ENCODE results near the gene TRIP13. TPM values are rescaled to one million over a fixed set of nuclear protein-coding genes. Genes with fewer than 3 reads are reported as not detected.

TRIP13 gene
- total RNA-seq, 1 experiment from 2014 or later = 45.9 TPM

- no TSS peak for BruUV-seq (replicated peaks)
- Histone ChIP-seq H3K4me1 (ENCODE audit: control insufficient read depth, insufficient read depth, low read length) (0 out of 2 replicates have a peak, but pooled peaks cover 5% of the 10 kb centered on the region), H3K27ac (ENCODE audit: low read length) (no peak overlapping the region), H3K9me3 (ENCODE audit: control insufficient read depth, insufficient read depth, low read depth, low read length) (no peaks in the 10 kb centered on the region), H3K27me3 (ENCODE audit: control insufficient read depth, insufficient read depth, low read length) (peaks cover 12% of the 10 kb centered on the region; the same call in 1 of the 2 replicates), H3K4me3 (ENCODE audit: low read depth in 2 of 2, low read length in 2 of 2) (no peak overlapping the region), H3K36me3 (ENCODE audit: control insufficient read depth, insufficient read depth, low read length) (no peaks in the 10 kb centered on the region)
- CTCF ChIA-PET = no interaction called here
- in situ Hi-C loops (cut with HindIII; ENCODE audit: low pct_unique_long_range_greater_than_20kb, low sequenced_read_pairs) (no loop called here), intact Hi-C loops (cut with micrococcal nuclease; ENCODE audit: unreplicated experiment) (no loop called here)
- no peak for ATAC-seq
- no peak for DNase-seq (ENCODE audit: low read depth, low spot score)
- no peak for TF ChIP-seq SIN3A (IDR thresholded peaks at IDR 0.05; ENCODE audit: borderline replicate concordance, insufficient read depth, low read depth, low read length)
- no peak for TF ChIP-seq POLR2AphosphoS5 (IDR thresholded peaks at IDR 0.05; ENCODE audit: low read depth, low read length)
- TF ChIP-seq, protein P1, sequence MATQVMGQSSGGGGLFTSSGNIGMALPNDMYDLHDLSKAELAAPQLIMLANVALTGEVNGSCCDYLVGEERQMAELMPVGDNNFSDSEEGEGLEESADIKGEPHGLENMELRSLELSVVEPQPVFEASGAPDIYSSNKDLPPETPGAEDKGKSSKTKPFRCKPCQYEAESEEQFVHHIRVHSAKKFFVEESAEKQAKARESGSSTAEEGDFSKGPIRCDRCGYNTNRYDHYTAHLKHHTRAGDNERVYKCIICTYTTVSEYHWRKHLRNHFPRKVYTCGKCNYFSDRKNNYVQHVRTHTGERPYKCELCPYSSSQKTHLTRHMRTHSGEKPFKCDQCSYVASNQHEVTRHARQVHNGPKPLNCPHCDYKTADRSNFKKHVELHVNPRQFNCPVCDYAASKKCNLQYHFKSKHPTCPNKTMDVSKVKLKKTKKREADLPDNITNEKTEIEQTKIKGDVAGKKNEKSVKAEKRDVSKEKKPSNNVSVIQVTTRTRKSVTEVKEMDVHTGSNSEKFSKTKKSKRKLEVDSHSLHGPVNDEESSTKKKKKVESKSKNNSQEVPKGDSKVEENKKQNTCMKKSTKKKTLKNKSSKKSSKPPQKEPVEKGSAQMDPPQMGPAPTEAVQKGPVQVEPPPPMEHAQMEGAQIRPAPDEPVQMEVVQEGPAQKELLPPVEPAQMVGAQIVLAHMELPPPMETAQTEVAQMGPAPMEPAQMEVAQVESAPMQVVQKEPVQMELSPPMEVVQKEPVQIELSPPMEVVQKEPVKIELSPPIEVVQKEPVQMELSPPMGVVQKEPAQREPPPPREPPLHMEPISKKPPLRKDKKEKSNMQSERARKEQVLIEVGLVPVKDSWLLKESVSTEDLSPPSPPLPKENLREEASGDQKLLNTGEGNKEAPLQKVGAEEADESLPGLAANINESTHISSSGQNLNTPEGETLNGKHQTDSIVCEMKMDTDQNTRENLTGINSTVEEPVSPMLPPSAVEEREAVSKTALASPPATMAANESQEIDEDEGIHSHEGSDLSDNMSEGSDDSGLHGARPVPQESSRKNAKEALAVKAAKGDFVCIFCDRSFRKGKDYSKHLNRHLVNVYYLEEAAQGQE (IDR thresholded peaks at IDR 0.05; ENCODE audit: insufficient read depth in 1 of 2, low read depth in 2 of 2, low read length in 1 of 2) = no peak
- no peak for TF ChIP-seq CTCF (IDR thresholded peaks at IDR 0.05)
- no peak for TF ChIP-seq TCF7L2 (IDR thresholded peaks at IDR 0.05; ENCODE audit: low read depth, low read length)
- POLR2A ChIA-PET = no interaction called here
These were observed 72.1 kb downstream of the TRIP13 start for GRCh38 chr5:964821-965220.

- POLR2A ChIA-PET = no interaction called here
- no peaks in the 10 kb centered on the region for H3K36me3 ChIP-seq (ENCODE audit: control insufficient read depth, insufficient read depth, low read length)
- CTCF ChIA-PET = no interaction called here
- TF ChIP-seq TCF7L2 (IDR thresholded peaks at IDR 0.05; ENCODE audit: low read depth, low read length) = no peak
- TF ChIP-seq CTCF (IDR thresholded peaks at IDR 0.05) = no peak
- TF ChIP-seq POLR2AphosphoS5 (IDR thresholded peaks at IDR 0.05; ENCODE audit: low read depth, low read length) = no peak
- H3K4me3 ChIP-seq (ENCODE audit: low read depth in 2 of 2, low read length in 2 of 2) = no peak overlapping the region
- DNase-seq (ENCODE audit: low read depth, low spot score) = no peak
- H3K27me3 ChIP-seq (ENCODE audit: control insufficient read depth, insufficient read depth, low read length) = peaks cover 18% of the 10 kb centered on the region; the same call in 1 of the 2 replicates
- no TSS peak for BruUV-seq (replicated peaks)
- intact Hi-C loops (cut with micrococcal nuclease; ENCODE audit: unreplicated experiment) = no loop called here
- no peaks in the 10 kb centered on the region for H3K4me1 ChIP-seq (ENCODE audit: control insufficient read depth, insufficient read depth, low read length)
- in situ Hi-C loops (cut with HindIII; ENCODE audit: low pct_unique_long_range_greater_than_20kb, low sequenced_read_pairs) = no loop called here
- ATAC-seq = no peak
- H3K9me3 ChIP-seq (ENCODE audit: control insufficient read depth, insufficient read depth, low read depth, low read length) = no peaks in the 10 kb centered on the region
- no peak overlapping the region for H3K27ac ChIP-seq (ENCODE audit: low read length)
These were observed 73.1 kb downstream of the TRIP13 start for GRCh38 chr5:965604-966344.

All from Panc1 (cell line).